ELF-1 (cell line): ENCODE results near the gene IGSF6.
"Not testable (repeated sequence)": the region's sequence is repeated elsewhere in the genome, so short reads cannot be mapped to it uniquely, and the experiment has no call there.

Source experiments
- DNase-seq: peaks from one replicate; pipeline ENCODE4 v3.0.0-alpha.2; 2016; ENCODE audit warnings: low read depth, low spot score

Gene IGSF6

GRCh38 chr16:21652453-21652852 is at the start of gene IGSF6:
Gene IGSF6, minus strand, starts transcription at chr16:21652608. Its CDS starts 10 bp downstream, at chr16:21652598.
- DNase-seq: no peak

- no peak for DNase-seq
These were observed 48.9 kb upstream of the IGSF6 start for GRCh38 chr16:21701271-21701670.

GRCh38 chr16:21698169-21699032 is 46.0 kb upstream of the IGSF6 start:
- DNase-seq: no peak

- DNase-seq: no peak
These were observed 44.6 kb upstream of the IGSF6 start for GRCh38 chr16:21697032-21697431.

- no peak for DNase-seq
These were observed 42.2 kb upstream of the IGSF6 start for GRCh38 chr16:21694609-21695008.

GRCh38 chr16:21690967-21691366 is 38.6 kb upstream of the IGSF6 start:
- DNase-seq: not testable (repeated sequence)

- no peak for DNase-seq
These were observed 36.7 kb upstream of the IGSF6 start for GRCh38 chr16:21689107-21689506.

- peak; percentile 73 for DNase-seq
These were observed 32.6 kb upstream of the IGSF6 start for GRCh38 chr16:21685034-21685455.

- peak; percentile 14 for DNase-seq
These were observed 31.8 kb upstream of the IGSF6 start for GRCh38 chr16:21684199-21684598.

GRCh38 chr16:21683184-21683583 is 30.8 kb upstream of the IGSF6 start:
- DNase-seq: no peak

GRCh38 chr16:21680714-21681113 is 28.3 kb upstream of the IGSF6 start:
- not testable (repeated sequence) for DNase-seq

- not testable (repeated sequence) for DNase-seq
These were observed 22.0 kb upstream of the IGSF6 start for GRCh38 chr16:21674456-21674855.

- no peak for DNase-seq
These were observed 21.1 kb upstream of the IGSF6 start for GRCh38 chr16:21673469-21673868.

GRCh38 chr16:21667575-21667974 is 15.2 kb upstream of the IGSF6 start:
- no peak for DNase-seq

- DNase-seq: peak; percentile 29
These were observed 14.4 kb upstream of the IGSF6 start for GRCh38 chr16:21666772-21667171.

GRCh38 chr16:21664801-21665492 is 12.5 kb upstream of the IGSF6 start:
- DNase-seq: no peak

- DNase-seq: peak; percentile 23
These were observed 11.7 kb upstream of the IGSF6 start, which contains the start of gene OTOA for GRCh38 chr16:21663889-21664647. Gene OTOA, plus strand, starts transcription at chr16:21663968. Its CDS starts 14,547 bp downstream, at chr16:21678515.

- no peak for DNase-seq
These were observed 6.7 kb upstream of the IGSF6 start for GRCh38 chr16:21659124-21659523.

GRCh38 chr16:21656795-21657768 is 4.7 kb upstream of the IGSF6 start:
- DNase-seq: peak; percentile 43

- no peak for DNase-seq
These were observed 2.5 kb upstream of the IGSF6 start for GRCh38 chr16:21654881-21655280.

- DNase-seq: no peak
These were observed 2.1 kb upstream of the IGSF6 start for GRCh38 chr16:21654466-21654865.
